Measurements from ENCODE around the gene PPP3R1.

Gene PPP3R1

GRCh38 chr2:68196120-68196716 is 56.1 kb downstream of the PPP3R1 start:
- Histone ChIP-seq H3K9ac (no peak overlapping the region), H3K36me3 (ENCODE audit: insufficient read depth) (no peaks in the 10 kb centered on the region), H4K20me1 (ENCODE audit: insufficient read depth) (peaks cover 40% of the 10 kb centered on the region), H3K4me2 (no peak overlapping the region), H3K4me1 (ENCODE audit: low read depth, poor library complexity, severe bottlenecking) (peaks cover 52% of the 10 kb centered on the region), H2AFZ (ENCODE audit: low read depth) (no peak overlapping the region), H3K79me2 (ENCODE audit: insufficient read depth, low read depth) (peaks cover 94% of the 10 kb centered on the region), H3K4me3 (IDR thresholded peaks at IDR 0.05; ENCODE audit: insufficient read depth, low read depth, low read length) (no peak overlapping the region), H3K27ac (no peak overlapping the region), H3K27me3 (ENCODE audit: insufficient read depth, low read depth) (no peaks in the 10 kb centered on the region)
- TF ChIP-seq CTCF (conservative IDR thresholded peaks at IDR 0.05; ENCODE audit: low read depth, low read length): peak; percentile 78

GRCh38 chr2:68195096-68195495 is 57.2 kb downstream of the PPP3R1 start:
- peaks cover 38% of the 10 kb centered on the region for H4K20me1 ChIP-seq (ENCODE audit: insufficient read depth)
- no peak overlapping the region for H3K4me3 ChIP-seq (IDR thresholded peaks at IDR 0.05; ENCODE audit: insufficient read depth, low read depth, low read length)
- no peaks in the 10 kb centered on the region for H3K27me3 ChIP-seq (ENCODE audit: insufficient read depth, low read depth)
- H3K9ac ChIP-seq: no peak overlapping the region
- H3K4me2 ChIP-seq: peak overlapping the region; percentile 2; the same call in 1 of the 2 replicates
- peaks cover 94% of the 10 kb centered on the region for H3K79me2 ChIP-seq (ENCODE audit: insufficient read depth, low read depth)
- H2AFZ ChIP-seq (ENCODE audit: low read depth): no peak overlapping the region
- TF ChIP-seq CTCF (conservative IDR thresholded peaks at IDR 0.05; ENCODE audit: low read depth, low read length): no peak
- no peaks in the 10 kb centered on the region for H3K36me3 ChIP-seq (ENCODE audit: insufficient read depth)
- peaks cover 45% of the 10 kb centered on the region for H3K4me1 ChIP-seq (ENCODE audit: low read depth, poor library complexity, severe bottlenecking)
- no peak overlapping the region for H3K27ac ChIP-seq

GRCh38 chr2:68193787-68194372 is 58.5 kb downstream of the PPP3R1 start:
- Histone ChIP-seq H3K4me3 (IDR thresholded peaks at IDR 0.05; ENCODE audit: insufficient read depth, low read depth, low read length) (no peak overlapping the region), H4K20me1 (ENCODE audit: insufficient read depth) (peaks cover 37% of the 10 kb centered on the region), H3K36me3 (ENCODE audit: insufficient read depth) (no peaks in the 10 kb centered on the region), H2AFZ (ENCODE audit: low read depth) (no peak overlapping the region), H3K9ac (no peak overlapping the region), H3K4me1 (ENCODE audit: low read depth, poor library complexity, severe bottlenecking) (peaks cover 50% of the 10 kb centered on the region), H3K27me3 (ENCODE audit: insufficient read depth, low read depth) (no peaks in the 10 kb centered on the region), H3K4me2 (no peak overlapping the region), H3K27ac (no peak overlapping the region), H3K79me2 (ENCODE audit: insufficient read depth, low read depth) (peaks cover 90% of the 10 kb centered on the region)
- TF ChIP-seq CTCF (conservative IDR thresholded peaks at IDR 0.05; ENCODE audit: low read depth, low read length): no peak

- H3K9ac ChIP-seq: no peak overlapping the region
- H4K20me1 ChIP-seq (ENCODE audit: insufficient read depth): peaks cover 41% of the 10 kb centered on the region
- H3K79me2 ChIP-seq (ENCODE audit: insufficient read depth, low read depth): peaks cover 92% of the 10 kb centered on the region
- no peaks in the 10 kb centered on the region for H3K36me3 ChIP-seq (ENCODE audit: insufficient read depth)
- no peak for TF ChIP-seq CTCF (conservative IDR thresholded peaks at IDR 0.05; ENCODE audit: low read depth, low read length)
- H3K4me1 ChIP-seq (ENCODE audit: low read depth, poor library complexity, severe bottlenecking): peaks cover 52% of the 10 kb centered on the region
- H3K4me3 ChIP-seq (IDR thresholded peaks at IDR 0.05; ENCODE audit: insufficient read depth, low read depth, low read length): no peak overlapping the region
- no peak overlapping the region for H3K4me2 ChIP-seq
- H3K27me3 ChIP-seq (ENCODE audit: insufficient read depth, low read depth): no peaks in the 10 kb centered on the region
- no peak overlapping the region for H2AFZ ChIP-seq (ENCODE audit: low read depth)
- H3K27ac ChIP-seq: no peak overlapping the region
Measured at GRCh38 chr2:68193144-68193543, 59.2 kb downstream of the PPP3R1 start.
